Neural progenitor cell (in vitro differentiated cells): ENCODE results near the gene CKAP2L. TPM values are rescaled to one million over a fixed set of nuclear protein-coding genes. Genes with fewer than 3 reads are reported as not detected.

Experiments
- DNase-seq: peaks from one replicate; pipeline ENCODE4 v3.0.0-alpha.2; 2016; ENCODE audit warnings: low spot score
- H2AFZ ChIP-seq: fragments of 200-600 bp; sonication (generic); replicated peaks from 2 replicates; pipeline ENCODE4 v1.6.1; 2016; ENCODE audit warnings: antibody characterized with exemption
- H3F3A ChIP-seq: fragments of 200-600 bp; sonication (generic); 2 replicates; pipeline ENCODE4 v1.6.1; 2016; ENCODE audit warnings: antibody characterized with exemption, low read depth
- H3K27ac ChIP-seq: fragments of 200-600 bp; sonication (generic); 2 replicates; pipeline ENCODE4 v1.5.1; 2016; ENCODE audit warnings: mild to moderate bottlenecking
- H3K27me3 ChIP-seq: fragments of 200-600 bp; sonication (generic); 2 replicates; pipeline ENCODE4 v1.6.1; 2016; ENCODE audit warnings: mild to moderate bottlenecking, moderate library complexity
- H3K36me3 ChIP-seq: fragments of 200-600 bp; sonication (generic); 2 replicates; pipeline ENCODE4 v1.5.1; 2016
- H3K4me1 ChIP-seq: fragments of 200-600 bp; sonication (generic); 2 replicates; pipeline ENCODE4 v1.6.1; 2016; ENCODE audit warnings: mixed run types
- H3K4me2 ChIP-seq: fragments of 200-600 bp; sonication (generic); 2 replicates; pipeline ENCODE4 v1.6.1; 2016
- H3K4me3 ChIP-seq: fragments of 200-600 bp; sonication (generic); 2 replicates; pipeline ENCODE4 v1.5.1; 2016
- H3K79me2 ChIP-seq: fragments of 200-600 bp; sonication (generic); 2 replicates; pipeline ENCODE4 v1.6.1; 2016; ENCODE audit warnings: low read depth
- H3K9ac ChIP-seq: fragments of 200-600 bp; sonication (generic); 2 replicates; pipeline ENCODE4 v1.6.1; 2016
- H3K9me3 ChIP-seq: fragments of 200-600 bp; sonication (generic); 2 replicates; pipeline ENCODE4 v1.5.1; 2016; ENCODE audit warnings: low read depth
- H4K20me1 ChIP-seq: fragments of 200-600 bp; sonication (generic); 2 replicates; pipeline ENCODE4 v1.6.1; 2016; ENCODE audit warnings: low read depth
- H3K27ac Mint-ChIP-seq: 3 replicates; pipeline ENCODE4 v1.8.0; 2021; ENCODE audit warnings: mixed read lengths
- H3K27me3 Mint-ChIP-seq: 2 replicates; pipeline ENCODE4 v1.8.0; 2022; ENCODE audit warnings: low read depth, mild to moderate bottlenecking, inconsistent platforms, moderate library complexity, mixed read lengths; ENCODE audit not compliant: insufficient read depth
- H3K36me3 Mint-ChIP-seq: 3 replicates; pipeline ENCODE4 v1.8.0; 2021; ENCODE audit warnings: mixed read lengths
- H3K4me1 Mint-ChIP-seq: 3 replicates; pipeline ENCODE4 v1.8.0; 2021; ENCODE audit warnings: mixed read lengths
- H3K4me3 Mint-ChIP-seq: 3 replicates; pipeline ENCODE4 v1.8.0; 2021; ENCODE audit warnings: mild to moderate bottlenecking, moderate library complexity, mixed read lengths
- H3K9me3 Mint-ChIP-seq: 3 replicates; pipeline ENCODE4 v1.8.0; 2020; ENCODE audit warnings: mixed read lengths
- CTCF ChIP-seq: fragments of 200-600 bp; sonication (generic); IDR thresholded peaks from 2 replicates; pipeline ENCODE4 v1.5.1; 2017; ENCODE audit warnings: antibody characterized with exemption, mild to moderate bottlenecking
- EZH2 ChIP-seq: fragments of 200-600 bp; sonication (generic); IDR thresholded peaks from 2 replicates; pipeline ENCODE4 v1.6.1; 2017; ENCODE audit warnings: antibody characterized with exemption, mild to moderate bottlenecking, moderate library complexity
- EZH2phosphoT487 ChIP-seq: fragments of 200-600 bp; sonication (generic); IDR thresholded peaks from 2 replicates; pipeline ENCODE4 v1.6.1; 2017; ENCODE audit warnings: antibody characterized with exemption
- total RNA-seq: library from RNA; depleted of rRNA; stranded (reverse); fragments of >200 nt; gene quantifications from 2 replicates; pipeline ENCODE4 v1.2.3, GENCODE V29; 2015; ENCODE audit warnings: low replicate concordance

CKAP2L gene
- total RNA-seq, 1 donor from 2014 or later: 53.7 TPM

- no peaks in the 10 kb centered on the region for H3K36me3 Mint-ChIP-seq
- TF ChIP-seq EZH2phosphoT487 (no peak), CTCF (no peak), EZH2 (no peak)
- Histone ChIP-seq H3K36me3 (no peaks in the 10 kb centered on the region), H3K27me3 (no peaks in the 10 kb centered on the region), H3K27ac (no peak overlapping the region), H3K79me2 (no peaks in the 10 kb centered on the region), H3K4me3 (no peak overlapping the region), H3K9ac (no peak overlapping the region), H3K4me1 (no peaks in the 10 kb centered on the region), H2AFZ (no peak overlapping the region), H3F3A (no peaks in the 10 kb centered on the region), H4K20me1 (no peaks in the 10 kb centered on the region), H3K9me3 (no peaks in the 10 kb centered on the region), H3K4me2 (no peak overlapping the region)
- H3K4me3 Mint-ChIP-seq: no peak overlapping the region
- H3K9me3 Mint-ChIP-seq: peaks cover 2% of the 10 kb centered on the region
- H3K27ac Mint-ChIP-seq: no peak overlapping the region
- H3K27me3 Mint-ChIP-seq: peaks cover 2% of the 10 kb centered on the region
- no peak for DNase-seq
- H3K4me1 Mint-ChIP-seq: no peaks in the 10 kb centered on the region
Observed at GRCh38 chr2:112793449-112793978, 29.1 kb upstream of the CKAP2L start.

DNA sequence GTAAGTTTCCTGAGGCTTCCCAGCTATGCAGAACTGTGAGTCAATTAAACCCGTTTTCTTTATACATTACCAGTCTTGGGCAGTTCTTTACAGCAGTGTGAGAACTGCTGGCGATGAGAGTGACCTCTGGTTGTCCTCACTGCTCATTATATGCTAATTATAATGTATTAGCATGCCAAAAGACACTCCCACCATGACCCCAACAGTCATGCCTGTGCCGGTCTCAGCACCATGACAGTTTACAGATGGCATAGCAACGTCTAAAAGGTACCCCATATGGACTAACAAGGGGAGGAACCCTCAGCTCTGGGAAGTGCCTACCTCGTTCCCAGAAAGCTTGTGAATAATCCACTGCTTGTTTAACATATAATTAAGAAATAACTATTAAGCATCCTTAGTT, 28.0 kb upstream of the CKAP2L start:
- Histone ChIP-seq H3K27me3 (no peaks in the 10 kb centered on the region), H3K4me3 (no peak overlapping the region), H3K4me1 (no peaks in the 10 kb centered on the region), H4K20me1 (no peaks in the 10 kb centered on the region), H3K4me2 (no peak overlapping the region), H3K27ac (no peak overlapping the region), H3K36me3 (no peaks in the 10 kb centered on the region), H3K9ac (no peak overlapping the region), H3K9me3 (no peaks in the 10 kb centered on the region), H2AFZ (no peak overlapping the region), H3K79me2 (no peaks in the 10 kb centered on the region), H3F3A (no peaks in the 10 kb centered on the region)
- no peak for TF ChIP-seq EZH2
- no peak for TF ChIP-seq EZH2phosphoT487
- no peak for TF ChIP-seq CTCF
- Mint-ChIP-seq H3K27me3 (peaks cover 2% of the 10 kb centered on the region), H3K4me3 (no peak overlapping the region), H3K36me3 (no peaks in the 10 kb centered on the region), H3K27ac (no peak overlapping the region), H3K4me1 (no peaks in the 10 kb centered on the region), H3K9me3 (peaks cover 2% of the 10 kb centered on the region)
- DNase-seq: no peak

DNA sequence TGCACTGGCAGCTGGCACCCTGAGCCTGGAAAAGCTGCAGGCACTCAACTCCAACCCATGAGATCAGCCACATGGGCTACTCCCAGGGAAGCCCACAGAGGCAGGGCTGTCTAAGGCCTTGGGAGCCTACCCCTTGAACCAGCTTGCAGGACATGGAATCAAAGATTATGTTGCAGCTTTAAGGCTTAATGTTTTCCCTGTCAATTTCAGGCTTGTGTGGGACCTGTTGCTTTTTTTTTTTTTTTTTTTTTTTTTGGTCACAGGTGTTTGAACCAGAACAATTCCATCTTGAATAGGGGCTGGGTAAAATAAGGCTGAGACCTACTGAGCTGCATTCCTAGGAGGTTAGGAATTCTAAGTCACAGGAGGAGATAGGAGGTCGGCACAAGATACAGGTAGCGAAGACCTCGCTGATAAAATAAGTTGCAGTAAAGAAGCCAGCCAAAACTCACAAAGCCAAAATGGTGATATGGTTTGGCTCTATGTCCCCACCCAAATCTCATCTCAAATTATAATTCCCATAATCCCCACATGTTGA, 27.4 kb upstream of the CKAP2L start:
- no peak overlapping the region for H2AFZ ChIP-seq
- DNase-seq: no peak
- Mint-ChIP-seq H3K27me3 (peaks cover 2% of the 10 kb centered on the region), H3K9me3 (no peaks in the 10 kb centered on the region), H3K4me1 (no peaks in the 10 kb centered on the region), H3K4me3 (no peak overlapping the region), H3K27ac (no peak overlapping the region), H3K36me3 (no peaks in the 10 kb centered on the region)
- no peak overlapping the region for H3K9ac ChIP-seq
- no peak overlapping the region for H3K27ac ChIP-seq
- no peaks in the 10 kb centered on the region for H3K9me3 ChIP-seq
- no peak overlapping the region for H3K4me2 ChIP-seq
- H3K36me3 ChIP-seq: no peaks in the 10 kb centered on the region
- no peak overlapping the region for H3K4me3 ChIP-seq
- H3K4me1 ChIP-seq: no peaks in the 10 kb centered on the region
- no peaks in the 10 kb centered on the region for H3K79me2 ChIP-seq
- H4K20me1 ChIP-seq: no peaks in the 10 kb centered on the region
- no peaks in the 10 kb centered on the region for H3F3A ChIP-seq
- no peak for TF ChIP-seq EZH2phosphoT487
- no peak for TF ChIP-seq CTCF
- TF ChIP-seq EZH2: no peak
- no peaks in the 10 kb centered on the region for H3K27me3 ChIP-seq
